Activated naive CD4-positive, alpha-beta T cell treated with anti-CD3 and anti-CD28 coated beads for 36 hours (primary cell): ENCODE results near the gene ACTL7B. TPM values are rescaled to one million over a fixed set of nuclear protein-coding genes. Genes with fewer than 3 reads are reported as not detected.

Experiments used
- CTCF ChIA-PET: fragments of 350-600 bp; sonication (Branson Sonifier 250); formaldehyde crosslinking; loops from one replicate; lab custom pipeline; 2021; ENCODE audit warnings: antibody characterized with exemption; lab: Charles Lee
- DNase-seq: peaks from one replicate; pipeline ENCODE4 v3.0.0-alpha.2; 2020
- H3K27ac Mint-ChIP-seq: one replicate; pipeline ENCODE4 v1.8.0; 2021; ENCODE audit warnings: mild to moderate bottlenecking, mixed read lengths
- H3K27me3 Mint-ChIP-seq: one replicate; pipeline ENCODE4 v1.8.0; 2021; ENCODE audit warnings: low read depth, mixed read lengths
- H3K36me3 Mint-ChIP-seq: one replicate; pipeline ENCODE4 v1.8.0; 2021; ENCODE audit warnings: low read depth, mixed read lengths
- H3K4me1 Mint-ChIP-seq: one replicate; pipeline ENCODE4 v1.8.0; 2021; ENCODE audit warnings: low read depth, mixed read lengths
- H3K4me3 Mint-ChIP-seq: one replicate; pipeline ENCODE4 v1.8.0; 2021; ENCODE audit warnings: mild to moderate bottlenecking, moderate library complexity, mixed read lengths
- H3K9me3 Mint-ChIP-seq: one replicate; pipeline ENCODE4 v1.8.0; 2021; ENCODE audit warnings: mixed read lengths
- intact Hi-C: fragments of 100-400 bp; cut with micrococcal nuclease; formaldehyde crosslinking; loops from one replicate; pipeline ENCODE4 v1.15.1; 2023
- total RNA-seq, 2 experiments: library from RNA; stranded (reverse); gene quantifications; one replicate each; pipeline ENCODE4 v1.2.3, GENCODE V29; 2021

The ACTL7B gene
- total RNA-seq, 2 experiments from 2014 or later: not detected

DNA sequence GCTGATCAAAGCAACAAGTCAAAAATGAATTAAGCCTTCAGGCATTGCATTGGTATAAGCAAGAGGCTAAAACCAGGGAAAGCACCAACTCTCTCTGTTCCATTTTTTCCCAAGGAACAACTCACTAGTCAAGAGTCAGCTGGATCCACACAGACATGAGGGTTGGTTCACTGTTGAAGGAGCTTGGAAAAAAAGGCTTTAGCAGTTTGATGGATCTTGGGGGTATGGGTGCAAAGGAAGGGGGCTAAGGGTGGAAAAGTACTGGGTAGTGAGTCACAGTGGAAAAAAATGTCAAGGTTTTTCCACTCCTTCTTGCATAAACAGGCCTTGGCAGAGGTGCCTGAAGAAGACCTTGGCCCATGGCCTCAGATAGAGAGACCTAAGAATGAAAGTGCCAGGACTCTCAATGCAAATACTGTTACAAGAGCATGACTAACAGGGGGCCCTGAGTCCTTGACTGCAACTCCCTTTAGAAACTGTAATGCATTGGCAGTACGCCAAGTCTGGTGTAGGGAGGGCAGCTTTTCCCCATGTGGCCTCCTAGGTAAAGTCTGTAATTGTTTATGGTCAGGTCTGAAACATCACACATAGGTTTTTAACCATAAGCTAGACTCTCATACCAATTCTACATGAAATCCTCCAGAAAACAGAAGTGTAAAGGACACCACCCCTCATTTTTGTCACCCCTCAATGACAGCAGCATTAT, 30.0 kb upstream of the ACTL7B start:
- Mint-ChIP-seq H3K4me1 (peaks cover 19% of the 10 kb centered on the region), H3K27me3 (no peaks in the 10 kb centered on the region), H3K4me3 (peak overlapping the region; percentile 2), H3K9me3 (no peaks in the 10 kb centered on the region), H3K36me3 (peaks cover 28% of the 10 kb centered on the region), H3K27ac (peak overlapping the region; percentile 77)
- DNase-seq: peak; percentile 86
- intact Hi-C loops: loop anchor here (1.0 to 2.0 kb wide), 8 partner anchors 25 to 1643 kb away; partner anchors contain the start of genes ABITRAM, ELP1 and EPB41L4B
- CTCF ChIA-PET: interaction anchor here (0.7 kb wide), 1 partner anchor 67 kb away, joined by 3 read pairs; no protein-coding TSS in a partner anchor

DNA sequence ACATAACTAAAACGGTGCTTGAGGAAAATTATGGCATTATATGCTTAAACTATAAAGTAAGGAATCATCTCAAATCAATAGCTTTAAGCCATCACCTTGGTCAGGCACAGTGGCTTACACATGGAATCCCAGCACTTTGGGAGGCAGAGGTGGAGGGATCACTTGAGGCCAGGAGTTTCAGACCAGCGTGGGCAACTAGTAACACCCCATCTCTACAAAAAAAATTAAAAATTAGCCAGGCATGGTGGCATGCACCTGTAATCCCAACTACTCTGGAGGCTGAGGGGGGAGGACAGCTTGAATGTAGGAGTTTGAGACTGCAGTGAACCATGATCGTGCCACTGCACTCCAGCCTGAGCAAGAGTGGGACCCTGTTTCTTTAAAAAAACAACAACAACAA, 28.9 kb upstream of the ACTL7B start:
- Mint-ChIP-seq H3K4me1 (peaks cover 17% of the 10 kb centered on the region), H3K27ac (no peak overlapping the region), H3K4me3 (no peak overlapping the region), H3K27me3 (no peaks in the 10 kb centered on the region), H3K9me3 (no peaks in the 10 kb centered on the region), H3K36me3 (peaks cover 24% of the 10 kb centered on the region)
- intact Hi-C loops: loop anchor here (2.0 kb wide), 2 partner anchors 24 to 42 kb away; no protein-coding TSS in a partner anchor
- DNase-seq: no peak
- CTCF ChIA-PET: no interaction called here

DNA sequence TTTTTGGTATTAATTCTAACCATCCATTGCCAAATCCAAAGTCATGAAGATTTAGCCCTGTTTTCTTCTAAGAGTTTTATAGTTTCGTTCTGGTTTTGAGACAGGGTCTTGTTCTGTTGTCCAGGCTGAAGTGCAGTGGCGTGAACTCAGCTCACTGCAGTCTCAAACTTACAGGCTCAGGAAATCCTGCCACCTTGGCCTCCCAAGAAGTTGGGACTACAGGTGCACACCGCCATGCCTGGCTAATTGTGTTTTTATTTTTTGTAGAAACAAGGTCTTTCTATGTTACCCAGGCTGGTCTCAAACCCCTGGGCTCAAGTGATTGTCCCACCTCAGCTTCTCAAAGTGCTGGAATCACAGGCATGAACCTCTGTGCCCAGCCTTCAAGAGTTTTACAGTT, 27.3 kb upstream of the ACTL7B start:
- intact Hi-C loops: no loop called here
- no peak overlapping the region for H3K4me3 Mint-ChIP-seq
- DNase-seq: no peak
- peaks cover 34% of the 10 kb centered on the region for H3K36me3 Mint-ChIP-seq
- no peaks in the 10 kb centered on the region for H3K27me3 Mint-ChIP-seq
- H3K27ac Mint-ChIP-seq: no peak overlapping the region
- H3K9me3 Mint-ChIP-seq: no peaks in the 10 kb centered on the region
- CTCF ChIA-PET: interaction anchor here (0.8 kb wide), 1 partner anchor 1746 kb away, joined by 3 read pairs; no protein-coding TSS in a partner anchor
- H3K4me1 Mint-ChIP-seq: peaks cover 17% of the 10 kb centered on the region

DNA sequence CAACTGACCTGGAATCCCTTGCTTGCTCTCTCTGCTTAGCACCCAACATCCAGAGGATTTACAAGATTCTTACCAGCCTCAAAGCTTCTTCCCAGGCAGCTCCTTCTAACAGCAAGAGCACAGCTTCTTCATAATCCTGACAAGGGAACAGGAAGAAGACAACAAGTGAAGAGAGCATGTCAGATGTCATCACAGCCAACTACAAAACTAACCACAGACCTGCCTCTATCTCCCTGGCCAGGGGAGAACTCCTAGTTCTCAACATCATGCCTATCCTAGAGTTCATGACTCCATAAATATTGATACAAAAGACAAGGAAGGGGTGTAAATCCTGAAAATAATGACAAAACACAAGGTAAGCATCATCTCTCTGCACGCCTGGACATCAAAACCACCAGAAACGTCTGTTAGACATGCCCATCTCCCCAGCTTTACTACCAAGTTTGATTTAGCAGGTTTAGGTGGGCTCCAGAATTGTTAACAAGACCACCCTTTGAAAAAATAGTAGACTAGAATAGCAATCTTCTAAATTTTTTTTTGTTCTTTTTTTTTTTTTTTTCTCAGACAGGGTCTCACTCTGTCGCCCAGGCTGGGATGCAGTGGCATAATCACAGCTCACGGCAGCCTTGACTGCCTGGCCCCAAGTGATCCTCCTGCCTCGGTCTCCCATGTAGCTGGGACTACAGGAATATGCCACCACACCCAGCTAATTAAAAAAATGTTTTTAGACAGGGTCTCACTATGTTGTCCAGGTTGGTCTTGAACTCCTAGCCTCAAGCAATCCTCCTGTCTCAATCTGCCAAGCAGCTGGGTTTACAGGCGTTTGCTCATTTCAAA, 26.5 kb upstream of the ACTL7B start:
- CTCF ChIA-PET: no interaction called here
- intact Hi-C loops: no loop called here
- H3K27ac Mint-ChIP-seq: no peak overlapping the region
- peaks cover 38% of the 10 kb centered on the region for H3K36me3 Mint-ChIP-seq
- H3K27me3 Mint-ChIP-seq: no peaks in the 10 kb centered on the region
- no peak for DNase-seq
- H3K4me3 Mint-ChIP-seq: no peak overlapping the region
- peaks cover 17% of the 10 kb centered on the region for H3K4me1 Mint-ChIP-seq
- no peaks in the 10 kb centered on the region for H3K9me3 Mint-ChIP-seq

DNA sequence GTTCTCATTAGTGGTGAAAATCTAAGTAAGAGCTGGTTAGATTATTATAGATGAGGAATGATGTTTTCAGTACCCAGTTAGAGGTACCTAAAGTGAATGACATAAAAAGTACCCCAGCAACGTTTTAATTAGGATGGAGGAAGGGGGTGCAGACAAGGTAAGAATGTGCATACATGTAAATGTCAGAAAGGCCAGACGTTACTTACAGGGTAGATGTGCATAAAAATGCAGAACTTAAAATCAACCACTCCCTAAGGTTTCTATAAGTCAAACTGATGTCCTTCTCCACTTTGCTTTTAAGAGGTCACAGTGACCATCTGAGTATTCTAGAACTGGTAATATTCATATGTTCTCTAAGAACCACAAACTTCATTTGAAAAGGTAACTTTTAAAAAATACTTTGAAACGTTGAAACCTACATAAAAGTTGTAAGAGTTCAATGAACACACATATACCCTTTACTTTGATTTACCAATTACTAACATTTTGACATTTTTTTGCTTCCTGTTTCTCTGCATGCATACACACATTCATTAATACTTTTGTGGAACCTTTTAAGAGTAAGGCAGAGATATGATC, 25.0 kb upstream of the ACTL7B start:
- H3K9me3 Mint-ChIP-seq: no peaks in the 10 kb centered on the region
- intact Hi-C loops: no loop called here
- no peak overlapping the region for H3K27ac Mint-ChIP-seq
- CTCF ChIA-PET: no interaction called here
- no peak for DNase-seq
- no peaks in the 10 kb centered on the region for H3K27me3 Mint-ChIP-seq
- H3K4me1 Mint-ChIP-seq: peaks cover 8% of the 10 kb centered on the region
- no peak overlapping the region for H3K4me3 Mint-ChIP-seq
- peaks cover 42% of the 10 kb centered on the region for H3K36me3 Mint-ChIP-seq

DNA sequence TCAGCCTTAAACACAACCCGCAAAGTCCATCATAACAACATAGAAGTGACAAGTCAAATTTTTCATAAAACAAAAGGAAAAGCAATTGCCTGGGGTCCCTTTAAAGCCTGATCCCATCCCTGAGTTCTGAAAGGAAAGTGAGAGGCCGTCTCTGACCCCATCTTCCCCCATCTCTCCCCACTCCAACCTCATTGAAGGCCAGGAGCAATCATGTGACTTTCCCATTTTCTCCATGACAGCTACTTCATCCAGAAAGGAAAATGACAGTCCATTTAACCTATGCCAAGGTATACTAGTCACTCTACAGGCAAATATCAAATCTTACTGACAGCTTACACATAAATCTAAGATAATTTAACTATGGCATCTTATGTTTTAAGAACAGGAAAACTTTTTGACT, 21.7 kb upstream of the ACTL7B start:
- CTCF ChIA-PET: no interaction called here
- Mint-ChIP-seq H3K27me3 (no peaks in the 10 kb centered on the region), H3K27ac (no peak overlapping the region), H3K4me1 (peaks cover 6% of the 10 kb centered on the region), H3K9me3 (no peaks in the 10 kb centered on the region), H3K36me3 (peaks cover 57% of the 10 kb centered on the region), H3K4me3 (no peak overlapping the region)
- DNase-seq: no peak
- intact Hi-C loops: no loop called here

DNA sequence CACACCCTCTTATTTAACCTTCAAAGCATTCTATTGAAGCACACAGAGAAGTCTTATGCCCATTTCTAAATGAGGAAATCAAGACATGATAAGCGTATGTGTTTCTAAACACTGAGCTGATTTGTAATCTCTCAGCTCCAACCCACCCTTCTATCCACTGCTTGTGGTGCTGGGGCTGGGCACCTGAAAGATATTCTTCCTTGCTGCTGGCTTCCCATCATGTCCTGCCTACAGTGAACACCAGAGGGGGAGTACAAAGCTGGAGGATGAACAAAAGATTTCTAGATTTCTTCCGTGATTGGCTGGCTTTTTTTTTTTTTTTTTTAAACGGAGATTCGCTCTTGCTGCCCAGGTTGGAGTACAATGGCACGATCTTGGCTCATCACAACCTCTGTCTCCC, 20.6 kb upstream of the ACTL7B start:
- peaks cover 62% of the 10 kb centered on the region for H3K36me3 Mint-ChIP-seq
- no peaks in the 10 kb centered on the region for H3K9me3 Mint-ChIP-seq
- no peak overlapping the region for H3K27ac Mint-ChIP-seq
- H3K27me3 Mint-ChIP-seq: no peaks in the 10 kb centered on the region
- CTCF ChIA-PET: no interaction called here
- no peak for DNase-seq
- intact Hi-C loops: no loop called here
- H3K4me1 Mint-ChIP-seq: peaks cover 6% of the 10 kb centered on the region
- H3K4me3 Mint-ChIP-seq: no peak overlapping the region

DNA sequence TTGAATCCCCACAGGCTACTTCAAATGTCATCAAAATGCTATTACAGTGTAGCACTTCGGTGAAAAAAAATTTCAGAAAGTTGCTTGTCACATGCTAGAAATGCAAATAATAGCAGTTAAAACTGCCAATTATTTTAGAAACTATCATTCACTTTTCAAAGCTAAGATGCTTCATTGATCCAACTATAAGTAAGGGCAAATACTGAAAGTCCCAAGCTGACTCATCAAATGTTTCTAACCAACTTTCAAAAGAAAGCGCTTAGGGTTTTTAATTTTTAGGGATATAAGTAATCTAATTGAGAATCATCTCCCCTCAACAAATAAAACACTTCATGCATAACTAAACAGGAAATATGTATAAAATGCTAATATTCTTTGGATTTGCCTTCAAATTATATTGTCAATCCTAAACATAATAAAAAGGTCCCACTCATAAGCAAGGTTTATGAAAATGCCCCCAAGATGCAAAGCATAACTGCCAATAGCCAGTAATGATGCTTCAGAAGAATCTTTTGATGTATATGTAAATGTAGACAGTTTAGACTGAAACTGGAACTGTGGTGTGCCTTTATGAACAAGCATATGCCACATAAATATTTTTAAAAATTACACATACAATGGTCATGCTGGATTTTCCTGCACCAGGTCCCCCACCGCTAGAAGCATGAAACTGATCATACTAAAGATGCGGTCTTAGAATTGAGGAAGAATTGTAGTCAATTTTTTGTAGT, 18.4 kb upstream of the ACTL7B start:
- peaks cover 6% of the 10 kb centered on the region for H3K4me1 Mint-ChIP-seq
- intact Hi-C loops: no loop called here
- no peaks in the 10 kb centered on the region for H3K27me3 Mint-ChIP-seq
- no peak overlapping the region for H3K4me3 Mint-ChIP-seq
- H3K9me3 Mint-ChIP-seq: no peaks in the 10 kb centered on the region
- H3K27ac Mint-ChIP-seq: no peak overlapping the region
- CTCF ChIA-PET: no interaction called here
- no peak for DNase-seq
- peaks cover 69% of the 10 kb centered on the region for H3K36me3 Mint-ChIP-seq

DNA sequence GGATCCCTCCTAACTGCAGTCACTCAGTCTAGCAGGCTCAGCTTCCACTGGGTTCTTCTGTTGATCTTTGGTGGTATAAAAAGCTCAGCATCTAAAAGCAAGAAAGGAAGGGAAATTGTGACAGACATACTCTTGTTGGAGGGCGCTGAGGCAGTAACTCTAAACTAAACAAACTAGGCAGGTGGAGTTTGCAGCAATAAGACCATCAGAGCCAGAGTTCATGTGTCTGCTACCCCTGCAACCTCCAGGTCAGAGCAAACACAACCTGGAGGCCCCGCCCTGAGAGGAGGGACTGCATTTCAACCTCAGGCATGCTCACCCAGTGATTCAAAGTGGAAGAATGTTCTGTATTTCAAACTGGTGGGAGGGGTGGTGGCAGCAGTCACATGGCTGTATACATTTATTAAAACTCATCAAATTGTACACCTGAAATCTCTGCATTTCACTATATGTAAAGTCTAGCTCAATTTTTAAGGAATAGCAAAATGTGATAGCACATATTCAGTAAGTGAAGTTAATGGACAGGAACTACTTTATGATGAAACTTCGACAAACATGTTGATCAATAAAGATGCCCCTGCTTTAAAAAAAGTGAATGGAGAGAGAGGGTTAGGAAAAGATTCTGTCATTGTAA, 13.4 kb upstream of the ACTL7B start:
- no peak overlapping the region for H3K27ac Mint-ChIP-seq
- no peaks in the 10 kb centered on the region for H3K27me3 Mint-ChIP-seq
- peaks cover 54% of the 10 kb centered on the region for H3K36me3 Mint-ChIP-seq
- CTCF ChIA-PET: no interaction called here
- no peak for DNase-seq
- H3K4me1 Mint-ChIP-seq: peaks cover under 1% of the 10 kb centered on the region
- H3K9me3 Mint-ChIP-seq: no peaks in the 10 kb centered on the region
- no peak overlapping the region for H3K4me3 Mint-ChIP-seq
- intact Hi-C loops: no loop called here

DNA sequence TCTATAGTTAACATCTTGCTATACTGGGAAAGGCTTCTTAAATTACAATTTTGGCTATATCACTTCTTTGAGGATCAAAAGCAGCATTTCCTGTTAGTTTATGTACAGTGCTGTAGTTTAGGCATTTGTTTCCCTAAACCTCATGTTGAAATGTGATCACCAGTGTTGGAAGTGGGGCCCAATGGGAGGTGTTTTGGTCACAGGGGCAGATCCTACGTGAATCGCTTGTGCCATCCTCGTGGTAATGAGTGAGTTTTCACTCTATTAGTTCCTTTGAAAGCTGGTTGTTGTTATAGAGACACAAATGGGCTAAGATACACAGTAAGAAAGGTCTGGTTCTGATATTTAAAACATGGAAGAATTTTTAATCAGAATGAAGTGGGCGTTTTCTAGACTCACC, 12.0 kb upstream of the ACTL7B start:
- H3K27me3 Mint-ChIP-seq: no peaks in the 10 kb centered on the region
- peaks cover 44% of the 10 kb centered on the region for H3K36me3 Mint-ChIP-seq
- no peak overlapping the region for H3K4me3 Mint-ChIP-seq
- intact Hi-C loops: no loop called here
- CTCF ChIA-PET: no interaction called here
- no peak overlapping the region for H3K27ac Mint-ChIP-seq
- H3K9me3 Mint-ChIP-seq: no peaks in the 10 kb centered on the region
- H3K4me1 Mint-ChIP-seq: no peaks in the 10 kb centered on the region
- no peak for DNase-seq

DNA sequence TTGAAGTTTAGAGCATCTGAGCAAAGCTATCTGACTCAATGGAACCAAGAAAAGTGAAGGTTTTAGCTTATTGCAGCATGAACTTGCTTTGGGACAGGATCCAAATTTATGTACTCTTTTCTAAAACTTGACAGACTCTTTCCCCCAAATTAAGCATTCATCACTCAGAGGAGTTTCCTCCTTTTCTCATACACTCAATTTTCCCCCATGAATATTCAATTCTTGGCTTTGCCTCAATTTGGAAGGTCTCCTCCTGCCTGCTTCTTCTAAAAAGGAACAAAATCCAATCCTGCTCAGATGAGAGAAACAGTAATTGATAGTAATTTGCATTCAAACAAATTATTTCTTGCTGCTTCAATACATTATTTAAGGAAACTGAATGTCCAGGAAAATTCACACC, 11.3 kb upstream of the ACTL7B start:
- Mint-ChIP-seq H3K27ac (no peak overlapping the region), H3K27me3 (no peaks in the 10 kb centered on the region), H3K36me3 (peaks cover 39% of the 10 kb centered on the region), H3K4me1 (no peaks in the 10 kb centered on the region), H3K4me3 (no peak overlapping the region), H3K9me3 (no peaks in the 10 kb centered on the region)
- CTCF ChIA-PET: no interaction called here
- no peak for DNase-seq
- intact Hi-C loops: no loop called here

DNA sequence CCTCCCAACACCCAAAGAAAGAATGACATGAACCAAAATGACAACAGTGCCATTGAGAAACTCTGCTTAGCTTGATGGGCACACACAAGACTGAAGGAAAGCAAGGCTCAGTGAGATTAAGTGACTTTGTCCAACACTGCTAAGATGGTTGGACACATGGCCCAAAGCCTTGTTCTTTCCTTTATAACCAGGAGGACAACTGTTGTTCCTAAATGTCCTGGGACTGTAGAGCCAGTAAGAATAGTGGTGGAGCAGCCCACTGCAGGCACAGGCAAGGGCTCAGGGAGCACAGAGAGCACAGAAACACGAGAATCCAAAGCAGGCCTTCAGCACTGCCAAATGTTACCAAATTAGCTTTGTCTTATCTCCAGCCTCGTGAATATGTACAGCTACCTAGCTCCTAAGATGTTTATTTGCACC, 10.2 kb upstream of the ACTL7B start:
- DNase-seq: no peak
- Mint-ChIP-seq H3K27ac (no peak overlapping the region), H3K36me3 (peaks cover 30% of the 10 kb centered on the region), H3K4me3 (no peak overlapping the region), H3K27me3 (no peaks in the 10 kb centered on the region), H3K9me3 (no peaks in the 10 kb centered on the region), H3K4me1 (no peaks in the 10 kb centered on the region)
- CTCF ChIA-PET: no interaction called here
- intact Hi-C loops: no loop called here
